ENCODE results near the gene STOML3. TPM values are rescaled to one million over a fixed set of nuclear protein-coding genes. Genes with fewer than 3 reads are reported as not detected.

The STOML3 gene
- total RNA-seq, 1 experiment from 2014 or later: not detected

DNA sequence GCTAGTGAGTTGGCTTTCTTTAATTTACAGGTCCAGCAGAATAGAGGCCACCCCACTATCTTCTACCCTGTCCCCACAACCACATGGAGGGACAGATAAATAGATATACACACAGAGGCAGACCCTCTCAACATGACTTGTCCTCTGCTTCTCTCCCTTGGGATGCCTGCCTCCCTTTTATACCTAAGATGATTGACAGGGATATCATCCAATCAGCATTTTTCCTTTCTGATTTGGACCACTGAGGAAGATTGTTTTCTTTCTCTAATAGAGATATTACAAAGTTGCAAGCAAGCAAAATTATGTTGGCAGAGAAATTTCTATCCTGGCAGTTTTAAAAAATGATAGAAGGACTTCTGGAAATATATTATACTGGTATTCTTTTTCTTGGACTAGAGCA lies 35.8 kb downstream of the STOML3 start:
- no peaks in the 10 kb centered on the region for H3K27me3 Mint-ChIP-seq (ENCODE audit: low read depth)
- peaks cover 5% of the 10 kb centered on the region for H3K36me3 Mint-ChIP-seq
- H3K9me3 Mint-ChIP-seq: peaks cover 30% of the 10 kb centered on the region
- peaks cover 15% of the 10 kb centered on the region for H3K4me1 Mint-ChIP-seq
- ChIA-PET POLR2A (no interaction called here), CTCF (no interaction called here)
- TF ChIP-seq SMAD4 (CRISPR knock-in tag; IDR thresholded peaks at IDR 0.05) (no peak), JAZF1 (CRISPR knock-in tag; IDR thresholded peaks at IDR 0.05) (no peak), ATF6 (CRISPR knock-in tag; IDR thresholded peaks at IDR 0.05) (no peak), NR3C1 (CRISPR knock-in tag; conservative IDR thresholded peaks at IDR 0.05; ENCODE audit: low read depth) (no peak), CREM (CRISPR knock-in tag; IDR thresholded peaks at IDR 0.05) (no peak), ZNF396 (CRISPR knock-in tag; IDR thresholded peaks at IDR 0.05; ENCODE audit: borderline replicate concordance) (no peak), CREB1 (CRISPR knock-in tag; IDR thresholded peaks at IDR 0.05) (no peak), ELF4 (CRISPR knock-in tag; IDR thresholded peaks at IDR 0.05; ENCODE audit: low read depth) (no peak), ESRRA (CRISPR knock-in tag; IDR thresholded peaks at IDR 0.05; ENCODE audit: borderline replicate concordance) (no peak), RELA (CRISPR knock-in tag; IDR thresholded peaks at IDR 0.05; ENCODE audit: borderline replicate concordance) (no peak)
- TF ChIP-seq, protein P1, sequence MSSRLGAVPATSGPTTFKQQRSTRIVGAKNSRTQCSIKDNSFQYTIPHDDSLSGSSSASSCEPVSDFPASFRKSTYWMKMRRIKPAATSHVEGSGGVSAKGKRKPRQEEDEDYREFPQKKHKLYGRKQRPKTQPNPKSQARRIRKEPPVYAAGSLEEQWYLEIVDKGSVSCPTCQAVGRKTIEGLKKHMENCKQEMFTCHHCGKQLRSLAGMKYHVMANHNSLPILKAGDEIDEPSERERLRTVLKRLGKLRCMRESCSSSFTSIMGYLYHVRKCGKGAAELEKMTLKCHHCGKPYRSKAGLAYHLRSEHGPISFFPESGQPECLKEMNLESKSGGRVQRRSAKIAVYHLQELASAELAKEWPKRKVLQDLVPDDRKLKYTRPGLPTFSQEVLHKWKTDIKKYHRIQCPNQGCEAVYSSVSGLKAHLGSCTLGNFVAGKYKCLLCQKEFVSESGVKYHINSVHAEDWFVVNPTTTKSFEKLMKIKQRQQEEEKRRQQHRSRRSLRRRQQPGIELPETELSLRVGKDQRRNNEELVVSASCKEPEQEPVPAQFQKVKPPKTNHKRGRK (CRISPR knock-in tag; IDR thresholded peaks at IDR 0.05; ENCODE audit: borderline replicate concordance): no peak
- no peak overlapping the region for H3K27ac Mint-ChIP-seq
- ATAC-seq: no peak
- H3K4me3 Mint-ChIP-seq: no peak overlapping the region
- DNase-seq (ENCODE audit: low spot score): no peak

DNA sequence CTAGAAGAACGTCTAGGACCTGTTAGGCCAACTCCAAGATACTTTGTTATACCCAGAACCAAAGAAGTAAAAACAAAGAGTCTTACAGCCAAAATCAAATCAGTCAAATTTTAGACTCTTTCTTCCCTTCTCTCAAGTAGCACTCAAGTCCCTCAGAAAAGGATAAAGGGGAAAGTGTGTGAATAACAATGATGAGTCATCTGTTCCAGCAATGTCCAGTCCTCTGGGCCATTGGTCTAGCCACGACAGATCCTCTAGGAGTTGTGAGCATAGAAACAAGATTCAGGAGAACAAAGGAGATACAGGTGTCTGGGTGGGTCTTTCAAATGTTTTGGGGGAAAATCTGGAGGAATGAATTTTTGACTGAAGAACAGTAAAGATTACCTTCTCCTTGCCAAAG lies 36.3 kb downstream of the STOML3 start:
- H3K36me3 Mint-ChIP-seq: no peaks in the 10 kb centered on the region
- POLR2A ChIA-PET: no interaction called here
- H3K27me3 Mint-ChIP-seq (ENCODE audit: low read depth): no peaks in the 10 kb centered on the region
- ATAC-seq: no peak
- peaks cover 15% of the 10 kb centered on the region for H3K4me1 Mint-ChIP-seq
- H3K9me3 Mint-ChIP-seq: peaks cover 30% of the 10 kb centered on the region
- DNase-seq (ENCODE audit: low spot score): no peak
- TF ChIP-seq E2F1 (CRISPR knock-in tag; IDR thresholded peaks at IDR 0.05) (no peak), GTF2I (CRISPR knock-in tag; conservative IDR thresholded peaks at IDR 0.05) (no peak), NFYB (CRISPR knock-in tag; conservative IDR thresholded peaks at IDR 0.05; ENCODE audit: low read depth) (no peak), NFATC4 (CRISPR knock-in tag; IDR thresholded peaks at IDR 0.05) (no peak), ZSCAN18 (CRISPR knock-in tag; IDR thresholded peaks at IDR 0.05) (no peak), CDX4 (CRISPR knock-in tag; IDR thresholded peaks at IDR 0.05; ENCODE audit: borderline replicate concordance) (no peak)
- CTCF ChIA-PET: no interaction called here
- H3K27ac Mint-ChIP-seq: no peak overlapping the region
- H3K4me3 Mint-ChIP-seq: no peak overlapping the region

DNA sequence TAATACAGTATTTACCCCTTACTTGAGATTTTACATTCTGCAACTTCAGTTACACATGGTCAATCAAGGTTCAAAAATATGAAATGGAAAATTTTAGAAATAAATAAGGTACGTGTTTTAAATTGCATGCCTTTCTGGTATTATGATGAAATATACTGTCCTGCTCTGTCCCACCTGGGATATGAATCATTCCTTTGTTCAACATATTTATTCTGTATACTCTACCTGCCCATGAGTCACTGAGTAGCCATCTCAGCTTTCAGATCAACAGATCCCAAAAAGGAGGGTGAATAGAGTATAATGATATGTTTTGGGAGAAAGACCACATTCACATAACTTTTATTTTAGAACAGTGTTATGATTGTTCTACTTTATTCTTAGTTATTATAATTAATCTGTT lies 37.8 kb downstream of the STOML3 start:
- H3K27ac Mint-ChIP-seq: no peak overlapping the region
- POLR2A ChIA-PET: no interaction called here
- no peak for ATAC-seq
- no peaks in the 10 kb centered on the region for H3K36me3 Mint-ChIP-seq
- H3K4me1 Mint-ChIP-seq: peaks cover 15% of the 10 kb centered on the region
- H3K4me3 Mint-ChIP-seq: no peak overlapping the region
- no peak for TF ChIP-seq ESRRA (CRISPR knock-in tag; IDR thresholded peaks at IDR 0.05; ENCODE audit: borderline replicate concordance)
- no peak for TF ChIP-seq TEAD1 (CRISPR knock-in tag; IDR thresholded peaks at IDR 0.05)
- no peak for TF ChIP-seq ZNF317 (CRISPR knock-in tag; IDR thresholded peaks at IDR 0.05; ENCODE audit: borderline replicate concordance, low read depth)
- TF ChIP-seq OVOL2 (CRISPR knock-in tag; IDR thresholded peaks at IDR 0.05; ENCODE audit: borderline replicate concordance): no peak
- no peak for DNase-seq (ENCODE audit: low spot score)
- CTCF ChIA-PET: no interaction called here
- H3K27me3 Mint-ChIP-seq (ENCODE audit: low read depth): no peaks in the 10 kb centered on the region
- peaks cover 18% of the 10 kb centered on the region for H3K9me3 Mint-ChIP-seq
